Activated naive CD8-positive, alpha-beta T cell treated with anti-CD3 and anti-CD28 coated beads, Interleukin-2, amount 50 U/mL, for 24 hours (primary cell): Measurements from ENCODE around the gene SSC5D.
"Not testable (repeated sequence)": the region's sequence is repeated elsewhere in the genome, so short reads cannot be mapped to it uniquely, and the experiment has no call there.

Source experiments
- ATAC-seq: fragments of 150-1000 bp; cut with Tn5 transposase; one replicate; pipeline ENCODE4 v1.10.0; 2021
- DNase-seq: peaks from one replicate; pipeline ENCODE4 v3.0.0; 2021
- H3K27ac Mint-ChIP-seq: one replicate; pipeline ENCODE4 v1.8.0; 2021; ENCODE audit warnings: mild to moderate bottlenecking, mixed read lengths
- H3K27me3 Mint-ChIP-seq: one replicate; pipeline ENCODE4 v1.8.0; 2021; ENCODE audit warnings: mixed read lengths
- H3K36me3 Mint-ChIP-seq: one replicate; pipeline ENCODE4 v1.8.0; 2021; ENCODE audit warnings: low read depth, mixed read lengths
- H3K4me1 Mint-ChIP-seq: one replicate; pipeline ENCODE4 v1.8.0; 2021; ENCODE audit warnings: mixed read lengths
- H3K4me3 Mint-ChIP-seq: one replicate; pipeline ENCODE4 v1.8.0; 2021; ENCODE audit warnings: mild to moderate bottlenecking, moderate library complexity, mixed read lengths
- H3K9me3 Mint-ChIP-seq: one replicate; pipeline ENCODE4 v1.8.0; 2021; ENCODE audit warnings: mixed read lengths

SSC5D gene

DNA sequence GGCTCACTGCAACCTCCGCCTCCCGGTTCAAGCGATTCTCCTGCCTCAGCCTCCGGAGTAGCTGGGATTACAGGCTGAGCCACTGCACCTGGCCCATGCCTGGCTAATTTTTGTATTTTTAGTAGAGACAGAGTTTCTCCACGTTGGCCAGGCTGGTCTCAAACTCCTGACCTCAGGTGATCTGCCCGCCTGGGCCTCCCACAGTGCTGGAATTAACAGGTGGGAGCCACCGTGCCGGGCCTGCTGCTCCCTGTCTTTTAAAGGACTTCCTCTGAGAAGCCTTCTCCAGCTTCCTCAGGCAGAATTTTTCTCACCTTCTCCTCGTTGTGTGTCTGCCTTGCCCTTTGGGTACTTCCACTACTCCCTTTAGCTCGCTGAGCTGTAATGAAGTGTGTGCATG is 8.6 kb downstream of the SSC5D start:
- not testable (repeated sequence) for ATAC-seq

DNA sequence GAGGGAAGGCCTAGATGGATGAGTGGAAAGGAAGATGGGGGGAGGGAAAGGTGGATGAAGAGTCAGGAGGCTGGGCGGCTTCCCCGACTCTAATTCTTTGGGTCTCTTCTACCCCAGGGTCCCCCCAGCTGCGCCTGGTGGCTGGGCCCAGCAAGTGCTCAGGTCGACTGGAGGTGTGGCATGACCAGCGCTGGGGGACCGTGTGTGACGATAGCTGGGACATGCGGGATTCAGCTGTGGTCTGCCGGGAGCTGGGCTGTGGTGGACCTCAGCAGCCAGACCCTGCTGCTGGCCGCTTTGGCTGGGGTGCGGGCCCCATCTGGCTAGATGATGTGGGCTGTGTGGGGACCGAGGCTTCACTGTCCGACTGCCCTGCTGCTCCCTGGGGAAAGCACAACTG is 9.5 kb downstream of the SSC5D start:
- no peak overlapping the region for H3K4me3 Mint-ChIP-seq
- no peak for DNase-seq
- peaks cover 10% of the 10 kb centered on the region for H3K27me3 Mint-ChIP-seq
- H3K27ac Mint-ChIP-seq = no peak overlapping the region
- H3K4me1 Mint-ChIP-seq = peaks cover 8% of the 10 kb centered on the region
- H3K9me3 Mint-ChIP-seq = no peaks in the 10 kb centered on the region
- no peaks in the 10 kb centered on the region for H3K36me3 Mint-ChIP-seq
- ATAC-seq = no peak

More for the DNA sequence above, 8.6 kb downstream of the SSC5D start:
- H3K27ac Mint-ChIP-seq, H3K9me3 Mint-ChIP-seq, H3K4me1 Mint-ChIP-seq, DNase-seq, H3K4me3 Mint-ChIP-seq, H3K36me3 Mint-ChIP-seq: not testable (repeated sequence)
- H3K27me3 Mint-ChIP-seq = peaks cover 13% of the 10 kb centered on the region

DNA sequence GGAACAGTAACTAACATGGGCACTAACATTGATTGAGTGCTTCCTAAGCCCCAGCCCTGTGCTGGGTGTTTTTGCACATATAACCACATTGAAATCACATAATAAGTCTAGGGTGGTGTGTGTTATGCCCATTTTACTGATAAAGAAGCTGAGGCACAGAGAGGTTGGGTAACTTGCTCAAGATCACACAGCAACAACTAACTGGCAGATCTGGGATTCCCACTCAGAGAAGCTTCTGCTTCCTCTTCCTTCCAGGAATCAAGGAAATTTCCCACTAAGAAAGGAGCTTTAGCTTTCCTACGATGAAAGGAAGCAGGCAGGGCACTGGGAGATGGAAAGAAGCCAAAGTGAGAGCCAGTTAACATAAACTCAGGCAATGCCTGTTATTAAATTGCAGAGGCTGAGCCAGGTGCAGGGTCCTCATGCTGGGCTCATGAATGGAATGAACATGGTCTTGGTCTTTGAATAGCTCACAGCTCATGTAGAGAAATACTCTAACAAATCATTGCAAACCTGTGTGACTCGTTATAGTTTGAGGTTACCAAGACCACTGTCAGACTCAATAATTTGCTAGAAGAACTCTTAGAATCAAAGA is 10.1 kb downstream of the SSC5D start:
- Mint-ChIP-seq H3K4me3 (no peak overlapping the region), H3K27ac (no peak overlapping the region), H3K27me3 (peaks cover 6% of the 10 kb centered on the region), H3K4me1 (peaks cover 12% of the 10 kb centered on the region), H3K36me3 (no peaks in the 10 kb centered on the region), H3K9me3 (no peaks in the 10 kb centered on the region)
- no peak for DNase-seq
- ATAC-seq = no peak

DNA sequence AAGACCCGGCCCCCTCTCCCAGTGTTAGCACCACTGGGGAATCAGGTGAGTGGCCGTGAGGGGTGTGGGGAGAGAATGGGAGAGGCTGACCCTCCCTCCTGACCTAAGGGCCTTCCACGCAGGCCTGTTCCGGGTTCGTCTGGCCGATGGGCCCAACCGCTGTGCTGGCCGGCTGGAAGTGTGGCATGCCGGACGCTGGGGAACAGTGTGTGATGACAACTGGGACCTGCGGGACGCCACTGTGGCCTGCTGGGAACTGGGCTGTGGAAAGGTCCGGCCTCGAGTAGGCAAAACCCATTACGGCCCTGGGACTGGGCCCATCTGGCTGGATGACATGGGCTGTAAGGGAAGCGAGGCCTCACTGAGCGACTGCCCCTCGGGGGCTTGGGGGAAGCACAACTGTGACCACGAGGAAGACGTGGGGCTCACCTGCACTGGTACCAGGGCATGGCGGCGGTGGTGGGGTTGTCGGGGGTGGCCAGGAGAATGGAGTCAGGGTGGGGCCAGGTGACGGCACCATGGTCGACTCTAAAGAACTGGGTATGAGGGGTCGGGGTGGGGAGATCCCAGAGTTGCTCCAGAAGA is 12.2 kb downstream of the SSC5D start:
- no peaks in the 10 kb centered on the region for H3K9me3 Mint-ChIP-seq
- no peak overlapping the region for H3K27ac Mint-ChIP-seq
- ATAC-seq = no peak
- H3K4me3 Mint-ChIP-seq = no peak overlapping the region
- no peaks in the 10 kb centered on the region for H3K27me3 Mint-ChIP-seq
- H3K4me1 Mint-ChIP-seq = peaks cover 18% of the 10 kb centered on the region
- no peak for DNase-seq
- H3K36me3 Mint-ChIP-seq = no peaks in the 10 kb centered on the region

DNA sequence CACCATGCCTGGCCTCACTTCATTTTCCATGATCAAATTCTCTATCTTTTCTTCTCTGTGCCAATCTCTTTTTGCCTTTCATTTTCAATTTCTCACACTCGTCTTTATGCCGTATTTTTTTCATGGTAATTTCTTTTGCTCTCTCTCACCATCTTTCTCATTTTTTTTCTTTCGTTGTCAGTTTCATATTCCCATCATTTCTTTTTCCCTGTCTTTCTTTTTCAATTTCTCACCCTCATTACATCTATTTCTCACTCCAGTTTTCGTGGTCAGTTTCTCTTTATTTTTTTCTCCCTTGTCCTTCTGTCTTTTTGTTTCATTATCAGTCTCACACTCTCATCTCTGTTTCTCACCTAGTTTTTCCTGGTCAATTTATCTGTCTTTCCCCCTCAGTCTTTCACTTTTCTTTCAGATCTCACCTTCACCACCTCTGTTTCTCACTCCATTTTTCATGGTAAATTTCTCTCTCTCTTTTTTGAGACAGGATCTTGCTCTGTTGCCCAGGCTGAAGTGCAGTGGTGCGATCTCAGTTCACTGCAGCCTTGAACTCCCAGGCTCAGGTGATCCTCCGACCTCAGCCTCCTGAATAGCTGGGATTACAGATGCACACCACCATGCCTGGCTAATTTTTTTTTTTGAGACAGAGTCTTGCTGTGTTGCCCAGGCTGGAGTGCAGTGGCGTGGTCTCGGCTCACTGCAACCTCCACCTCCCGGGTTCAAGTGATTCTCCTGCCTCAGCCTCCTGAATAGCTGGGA is 14.1 kb downstream of the SSC5D start:
- Mint-ChIP-seq H3K4me3 (no peak overlapping the region), H3K36me3 (no peaks in the 10 kb centered on the region), H3K9me3 (no peaks in the 10 kb centered on the region), H3K27ac (no peak overlapping the region), H3K27me3 (peaks cover 2% of the 10 kb centered on the region), H3K4me1 (peaks cover 18% of the 10 kb centered on the region)
- ATAC-seq (no peak), DNase-seq (no peak)

DNA sequence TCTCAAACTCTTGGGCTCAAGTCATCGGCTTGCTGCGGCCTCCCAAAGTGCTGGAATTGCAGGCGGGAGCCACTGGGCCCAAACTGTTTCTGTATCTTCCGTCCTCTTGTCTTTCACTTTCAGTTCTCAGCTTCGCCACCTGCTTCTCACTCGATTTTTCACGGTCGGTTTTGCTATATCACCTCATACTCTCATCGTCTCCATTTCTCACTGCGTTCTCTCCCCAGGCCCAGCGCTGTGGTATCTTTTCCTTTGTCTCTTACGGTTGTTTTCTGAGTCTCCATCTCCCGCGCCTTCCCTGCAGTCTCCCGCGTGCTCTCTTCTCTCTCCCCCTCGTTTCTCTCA is 14.9 kb downstream of the SSC5D start:
- peak overlapping the region; percentile 77 for H3K27ac Mint-ChIP-seq
- H3K4me1 Mint-ChIP-seq = peaks cover 18% of the 10 kb centered on the region
- no peaks in the 10 kb centered on the region for H3K36me3 Mint-ChIP-seq
- ATAC-seq = no peak
- peak overlapping the region; percentile 67 for H3K4me3 Mint-ChIP-seq
- no peak for DNase-seq
- peaks cover 8% of the 10 kb centered on the region for H3K27me3 Mint-ChIP-seq
- no peaks in the 10 kb centered on the region for H3K9me3 Mint-ChIP-seq

DNA sequence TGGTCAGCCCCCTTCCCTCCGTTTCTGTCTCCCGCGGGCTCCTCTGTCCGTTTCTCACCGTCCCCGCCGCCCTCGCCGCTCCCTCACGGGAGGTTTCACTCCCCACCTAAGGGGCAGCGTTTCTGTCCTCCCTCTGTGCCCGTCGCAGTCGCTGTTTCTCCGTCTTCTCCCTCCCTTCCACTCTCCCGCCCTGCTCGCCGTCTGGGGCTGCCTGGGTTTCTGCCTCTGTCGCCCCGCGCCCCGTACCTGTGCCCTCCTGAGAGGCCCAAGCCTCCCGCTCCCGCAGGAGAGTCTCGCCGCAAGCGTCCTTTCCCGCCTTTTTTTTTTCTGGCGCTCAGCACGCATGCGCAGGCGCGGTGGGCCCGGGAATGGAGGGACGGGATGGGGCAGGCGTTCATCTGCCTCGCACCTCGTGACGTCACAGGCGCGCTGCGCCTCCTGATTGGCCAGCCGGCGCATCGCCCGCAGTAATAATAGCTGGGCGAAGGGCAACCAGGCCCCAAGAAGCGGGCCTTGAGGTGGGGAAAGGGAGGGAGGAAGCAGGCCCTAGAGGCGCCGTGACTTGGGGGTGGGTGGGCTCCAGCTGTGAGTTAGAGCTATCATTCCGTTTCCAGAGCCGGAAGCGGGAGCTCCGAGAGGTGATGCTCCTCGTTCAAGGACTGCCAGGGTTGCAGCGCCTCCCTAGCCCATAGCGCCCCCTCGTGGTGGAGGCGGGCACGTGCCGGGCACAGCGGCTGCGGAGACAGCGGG is 15.4 kb downstream of the SSC5D start:
- peak; percentile 88 for ATAC-seq
- H3K27me3 Mint-ChIP-seq = peaks cover 8% of the 10 kb centered on the region

DNA sequence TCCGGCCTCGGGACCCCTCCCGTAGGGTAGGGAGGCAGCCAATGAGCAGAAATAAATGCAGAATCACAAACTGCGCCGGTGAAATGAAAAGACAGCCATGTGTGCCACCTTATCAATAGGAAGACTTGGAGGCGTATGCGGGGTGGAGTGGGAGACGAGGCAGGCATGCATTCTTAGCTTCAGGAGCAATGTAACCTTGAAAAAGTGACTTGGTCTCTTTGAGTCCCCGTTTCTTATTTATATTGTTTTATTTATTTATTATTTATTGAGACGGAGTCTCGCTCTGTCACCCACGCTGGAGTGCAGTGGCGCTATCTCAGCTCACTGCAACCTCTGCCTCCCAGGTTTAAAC is 16.0 kb downstream of the SSC5D start:
- ATAC-seq = no peak
- Mint-ChIP-seq H3K27ac (no peak overlapping the region), H3K36me3 (no peaks in the 10 kb centered on the region), H3K27me3 (peaks cover 8% of the 10 kb centered on the region), H3K4me1 (peaks cover 18% of the 10 kb centered on the region), H3K4me3 (no peak overlapping the region), H3K9me3 (no peaks in the 10 kb centered on the region)
- DNase-seq = no peak

More for the DNA sequence above, 15.4 kb downstream of the SSC5D start:
- no peaks in the 10 kb centered on the region for H3K9me3 Mint-ChIP-seq
- peak overlapping the region; percentile 77 for H3K27ac Mint-ChIP-seq
- H3K4me3 Mint-ChIP-seq = peak overlapping the region; percentile 67
- peak; percentile 96 for DNase-seq
- no peaks in the 10 kb centered on the region for H3K36me3 Mint-ChIP-seq
- peaks cover 18% of the 10 kb centered on the region for H3K4me1 Mint-ChIP-seq

DNA sequence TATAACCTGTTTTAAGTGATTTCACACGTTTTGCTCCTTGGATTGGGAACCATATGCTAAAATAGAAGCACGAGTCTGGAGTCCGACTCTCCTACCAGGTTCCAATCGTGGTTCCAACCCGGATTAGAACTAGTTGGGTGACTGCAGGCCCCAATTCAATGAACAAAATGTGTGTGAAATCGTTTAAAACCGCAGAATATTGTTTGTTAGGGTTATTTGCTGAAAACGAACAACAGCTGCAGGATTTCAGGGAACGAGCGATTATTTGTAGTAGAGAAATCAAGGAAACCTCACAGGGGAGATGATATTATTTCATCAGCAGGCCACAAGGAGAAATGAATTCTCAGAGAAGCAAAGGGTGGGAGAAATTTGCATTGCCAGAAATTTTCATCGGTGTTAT is 16.7 kb downstream of the SSC5D start:
- no peak overlapping the region for H3K27ac Mint-ChIP-seq
- ATAC-seq (no peak), DNase-seq (no peak)
- H3K4me1 Mint-ChIP-seq = peaks cover 18% of the 10 kb centered on the region
- no peaks in the 10 kb centered on the region for H3K9me3 Mint-ChIP-seq
- H3K36me3 Mint-ChIP-seq = no peaks in the 10 kb centered on the region
- no peak overlapping the region for H3K4me3 Mint-ChIP-seq
- peaks cover 8% of the 10 kb centered on the region for H3K27me3 Mint-ChIP-seq

DNA sequence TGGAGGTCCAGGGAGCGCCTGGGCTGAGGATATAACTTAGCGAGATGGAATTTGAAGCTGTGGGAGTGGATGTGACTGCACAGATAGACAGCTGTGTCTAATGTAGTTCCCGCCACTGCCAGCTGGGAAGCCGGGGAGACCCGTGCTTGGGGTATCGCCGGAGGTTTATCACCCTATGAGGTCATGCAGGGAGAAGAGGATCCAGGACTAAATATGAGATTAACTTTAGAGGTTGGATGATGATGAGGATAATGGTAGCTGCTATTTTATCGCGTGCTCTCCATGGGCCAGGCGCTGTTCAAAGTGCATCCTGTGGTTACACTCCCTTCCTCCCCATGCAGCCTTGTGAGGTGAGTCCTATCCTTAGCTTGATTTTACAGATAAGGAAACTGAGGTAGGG is 19.9 kb downstream of the SSC5D start:
- ATAC-seq (no peak), DNase-seq (no peak)
- H3K36me3 Mint-ChIP-seq = no peaks in the 10 kb centered on the region
- H3K27ac Mint-ChIP-seq = no peak overlapping the region
- H3K27me3 Mint-ChIP-seq = peaks cover 11% of the 10 kb centered on the region
- no peaks in the 10 kb centered on the region for H3K9me3 Mint-ChIP-seq
- H3K4me1 Mint-ChIP-seq = peaks cover 10% of the 10 kb centered on the region
- H3K4me3 Mint-ChIP-seq = no peak overlapping the region

DNA sequence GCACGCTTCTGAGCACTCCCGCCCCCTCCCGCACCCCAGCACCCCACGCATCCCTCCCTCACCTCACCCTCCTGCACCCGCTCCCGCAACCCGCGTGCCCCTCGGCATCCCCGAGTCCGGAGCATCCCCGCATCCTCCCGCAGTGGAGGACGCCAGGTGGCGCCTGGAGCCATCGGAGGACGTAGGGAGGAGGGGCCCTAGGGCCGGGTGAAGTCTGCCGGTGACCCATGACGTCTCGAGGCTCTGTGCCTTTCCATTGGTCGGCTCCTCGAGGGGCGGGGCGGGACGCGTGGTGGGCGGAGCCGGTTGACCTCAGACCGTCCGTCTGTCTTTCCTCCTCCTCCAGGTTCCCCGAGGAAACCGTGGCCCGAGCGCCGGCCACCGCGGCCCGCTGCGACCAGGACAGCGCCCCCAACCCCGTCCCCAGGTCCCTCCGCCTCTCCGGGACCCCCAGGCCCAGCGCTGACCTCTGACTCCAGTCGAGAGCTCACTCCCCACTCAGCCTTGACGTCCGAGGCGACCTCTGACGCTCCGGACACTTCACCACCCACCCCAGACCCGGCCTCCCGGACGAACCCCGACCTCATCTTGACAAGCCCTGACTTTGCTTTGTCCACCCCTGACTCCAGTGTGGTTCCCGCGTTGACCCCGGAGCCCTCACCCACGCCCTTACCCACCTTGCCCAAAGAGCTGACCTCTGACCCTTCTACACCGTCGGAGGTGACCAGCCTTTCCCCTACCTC is 28.8 kb downstream of the SSC5D start:
- Mint-ChIP-seq H3K4me3 (peak overlapping the region; percentile 63), H3K9me3 (no peaks in the 10 kb centered on the region), H3K36me3 (no peaks in the 10 kb centered on the region), H3K4me1 (peaks cover 2% of the 10 kb centered on the region), H3K27me3 (peaks cover 2% of the 10 kb centered on the region), H3K27ac (peak overlapping the region; percentile 59)
- ATAC-seq (peak; percentile 100), DNase-seq (peak; percentile 93)

DNA sequence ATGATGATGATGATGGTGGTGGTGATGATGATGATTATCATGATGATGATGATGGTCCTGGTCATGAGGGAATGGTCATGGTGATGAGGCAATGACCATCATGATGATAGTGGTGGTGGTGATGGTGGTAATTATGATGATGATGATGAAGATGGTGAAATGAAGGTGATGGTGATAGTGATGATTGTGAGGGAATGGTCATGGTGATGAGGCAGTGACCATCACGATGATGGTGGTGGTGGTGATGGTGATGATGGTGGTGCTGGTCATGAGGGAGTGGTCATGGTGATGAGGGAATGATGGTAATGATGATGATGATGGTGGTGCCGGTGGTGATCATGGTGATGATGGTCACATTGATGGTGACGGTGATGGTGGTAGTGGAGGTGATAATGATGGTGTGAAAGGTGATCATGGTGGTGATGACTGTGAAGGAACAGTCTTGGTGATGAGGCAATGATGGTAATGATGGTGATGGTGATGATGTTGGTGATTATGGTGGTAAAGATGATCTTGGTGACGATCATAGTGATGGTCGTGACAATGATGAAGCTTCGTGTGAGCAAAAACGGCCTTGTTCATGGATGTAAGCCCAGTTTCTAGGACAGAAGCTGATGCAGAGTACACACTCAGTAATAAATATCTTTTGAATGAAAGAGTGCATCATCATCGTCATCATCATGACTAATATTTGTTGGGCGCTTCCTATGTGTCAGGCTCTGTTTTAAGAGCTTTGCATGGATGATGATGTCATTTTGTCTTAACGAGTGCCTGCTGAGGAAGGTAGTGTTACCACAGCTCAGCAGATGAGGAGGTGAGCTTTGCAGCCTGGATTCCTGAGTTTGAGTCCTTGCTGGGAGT is 31.4 kb downstream of the SSC5D start:
- Mint-ChIP-seq H3K27me3 (no peaks in the 10 kb centered on the region), H3K9me3 (no peaks in the 10 kb centered on the region), H3K36me3 (no peaks in the 10 kb centered on the region), H3K27ac (no peak overlapping the region), H3K4me3 (no peak overlapping the region), H3K4me1 (peaks cover 2% of the 10 kb centered on the region)
- no peak for ATAC-seq
- DNase-seq = no peak

DNA sequence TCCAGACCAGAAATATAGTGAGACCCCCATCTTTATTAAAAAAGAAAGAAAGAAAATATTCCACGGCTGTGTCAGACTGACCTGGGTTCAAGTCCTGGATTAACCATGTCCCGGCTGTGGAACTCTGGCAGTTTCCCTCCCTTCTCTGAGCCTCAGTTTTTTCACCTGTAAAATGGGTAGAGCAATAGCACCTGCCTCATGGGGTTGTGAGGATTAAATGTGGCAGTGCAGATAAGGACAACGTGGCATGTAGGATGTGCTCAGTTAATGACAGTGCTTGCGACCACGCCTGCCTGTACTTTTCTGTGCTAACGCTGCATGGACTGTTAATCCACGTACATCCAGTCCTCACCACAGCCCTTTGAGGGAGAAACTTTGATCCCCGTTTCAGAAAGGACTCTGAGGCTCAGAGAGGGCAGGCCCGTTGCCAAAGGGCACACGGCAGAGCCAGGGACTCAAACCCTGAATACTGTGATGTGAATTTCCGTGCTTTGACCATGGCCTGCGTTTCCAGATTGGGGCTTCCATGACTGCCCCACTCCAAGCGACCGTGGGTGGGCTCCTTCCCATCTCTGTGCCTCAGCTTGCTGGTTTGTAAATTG is 32.6 kb downstream of the SSC5D start:
- peaks cover 2% of the 10 kb centered on the region for H3K4me1 Mint-ChIP-seq
- H3K27ac Mint-ChIP-seq = no peak overlapping the region
- H3K4me3 Mint-ChIP-seq = no peak overlapping the region
- no peaks in the 10 kb centered on the region for H3K36me3 Mint-ChIP-seq
- no peaks in the 10 kb centered on the region for H3K9me3 Mint-ChIP-seq
- DNase-seq = no peak
- no peak for ATAC-seq
- peaks cover 5% of the 10 kb centered on the region for H3K27me3 Mint-ChIP-seq
